KOPT-K1 (cell line): Measurements from ENCODE around the gene OR52A1.
"Not testable (repeated sequence)": the region's sequence is repeated elsewhere in the genome, so short reads cannot be mapped to it uniquely, and the experiment has no call there.

ENCODE experiments used
- H3K27ac ChIP-seq: fragments of 200-600 bp; sonication (generic); 2 replicates; pipeline ENCODE4 v1.5.1; 2016; ENCODE audit warnings: antibody characterized with exemption, mild to moderate bottlenecking, low read depth, low read length; ENCODE audit not compliant: poor library complexity, severe bottlenecking
- H3K36me3 ChIP-seq: fragments of 200-600 bp; sonication (generic); 2 replicates; pipeline ENCODE4 v1.5.1; 2017; ENCODE audit warnings: antibody characterized with exemption, mild to moderate bottlenecking, low read length, moderate library complexity; ENCODE audit not compliant: insufficient read depth
- H3K9me3 ChIP-seq: fragments of 200-600 bp; sonication (generic); 2 replicates; pipeline ENCODE4 v1.5.1; 2017; ENCODE audit warnings: antibody characterized with exemption, low read length, mild to moderate bottlenecking; ENCODE audit not compliant: insufficient read depth, poor library complexity, severe bottlenecking

OR52A1 gene

DNA sequence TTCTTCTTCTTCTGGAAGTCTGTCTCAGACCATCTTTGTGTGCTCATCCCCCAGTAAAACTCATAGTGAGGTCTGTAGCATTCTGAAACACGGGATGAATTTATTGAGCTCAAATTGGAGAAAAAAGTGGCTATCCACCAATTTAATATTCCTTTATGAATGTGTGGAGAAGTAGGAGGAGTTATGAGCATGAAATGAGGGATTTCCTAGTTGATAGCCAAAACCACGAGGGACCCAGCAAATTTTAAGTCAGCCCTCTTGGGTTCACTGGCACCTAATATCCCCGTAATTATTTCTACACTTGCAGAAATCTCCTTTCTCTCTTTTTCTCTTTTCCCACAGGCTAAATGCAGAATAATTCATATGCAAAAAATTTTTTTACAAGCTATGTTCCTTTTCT lies at the start of gene OR52A1:
OR52A1 (minus strand) TSS at position 101 of the 400 bp plus-strand sequence. CDS start 2,388 bp downstream, outside the sequence.
- H3K36me3 ChIP-seq, result no peaks in the 10 kb centered on the region
- no peaks in the 10 kb centered on the region for H3K9me3 ChIP-seq
- no peak within 1 kb of the TSS for H3K27ac ChIP-seq

DNA sequence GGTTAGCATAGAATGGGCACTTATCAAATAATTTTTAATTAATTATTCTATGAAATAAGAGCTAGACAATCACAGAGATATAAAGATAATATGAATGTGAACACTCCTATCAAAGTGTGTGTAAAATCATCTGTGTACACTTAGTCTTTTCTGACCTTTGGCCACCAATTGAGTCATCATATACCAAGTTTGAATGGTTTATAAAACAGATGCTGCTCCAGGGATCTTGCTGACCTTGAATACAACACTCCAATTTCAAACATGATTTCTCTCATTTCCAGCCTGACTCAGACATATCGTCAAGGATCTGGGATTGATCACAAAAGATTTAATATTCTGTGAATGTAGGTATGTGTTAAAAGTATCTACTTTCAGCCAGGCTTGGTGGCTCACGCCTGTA lies 48.8 kb upstream of the OR52A1 start:
- Histone ChIP-seq H3K27ac (no peak overlapping the region), H3K9me3 (no peaks in the 10 kb centered on the region), H3K36me3 (no peaks in the 10 kb centered on the region)

DNA sequence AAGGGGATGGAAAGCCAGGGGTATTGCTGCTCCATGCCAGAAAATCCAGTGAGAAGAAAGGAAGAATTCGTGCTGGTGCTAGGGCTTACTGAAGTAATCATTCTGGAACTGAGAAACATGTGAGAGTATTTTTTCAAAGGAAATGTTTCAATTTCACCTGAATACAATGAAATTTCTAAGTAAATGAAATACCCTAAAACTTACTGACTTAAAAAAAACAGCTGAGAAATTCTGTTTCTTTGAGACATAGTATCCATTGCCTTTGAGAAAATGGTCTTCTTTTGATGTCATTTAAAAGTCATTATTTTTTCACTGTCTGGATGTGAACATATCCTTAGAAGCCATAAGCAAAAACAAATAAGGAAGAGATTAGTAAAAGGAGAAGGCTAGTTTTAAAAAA lies 46.0 kb upstream of the OR52A1 start, which contains the start of gene OR51V1:
OR51V1 (minus strand) TSS at position 101 of the 400 bp plus-strand sequence; CDS start at position 101, 0 bp downstream.
- no peak within 1 kb of the TSS for H3K27ac ChIP-seq
- H3K9me3 ChIP-seq, result no peaks in the 10 kb centered on the region
- no peaks in the 10 kb centered on the region for H3K36me3 ChIP-seq

DNA sequence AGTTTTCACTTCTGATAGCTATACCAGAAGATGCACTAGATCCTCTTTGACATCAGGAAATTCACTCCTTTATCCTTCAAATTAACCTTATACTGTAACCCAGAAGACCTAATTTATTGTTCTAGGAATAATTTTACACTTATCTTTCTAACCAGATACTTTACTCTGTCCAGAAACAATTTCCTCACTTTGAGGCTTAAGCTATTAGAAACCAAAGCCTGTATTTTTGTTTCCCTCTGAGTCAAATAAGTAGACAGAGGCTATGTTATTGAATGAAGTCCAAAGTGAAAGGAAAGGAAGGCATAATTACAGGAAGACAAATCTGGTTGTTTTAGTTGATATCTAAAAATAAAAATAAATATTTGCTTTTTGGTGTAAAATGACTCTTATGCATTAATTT lies 43.7 kb upstream of the OR52A1 start:
- Histone ChIP-seq H3K27ac (no peak overlapping the region), H3K9me3 (no peaks in the 10 kb centered on the region), H3K36me3 (no peaks in the 10 kb centered on the region)

DNA sequence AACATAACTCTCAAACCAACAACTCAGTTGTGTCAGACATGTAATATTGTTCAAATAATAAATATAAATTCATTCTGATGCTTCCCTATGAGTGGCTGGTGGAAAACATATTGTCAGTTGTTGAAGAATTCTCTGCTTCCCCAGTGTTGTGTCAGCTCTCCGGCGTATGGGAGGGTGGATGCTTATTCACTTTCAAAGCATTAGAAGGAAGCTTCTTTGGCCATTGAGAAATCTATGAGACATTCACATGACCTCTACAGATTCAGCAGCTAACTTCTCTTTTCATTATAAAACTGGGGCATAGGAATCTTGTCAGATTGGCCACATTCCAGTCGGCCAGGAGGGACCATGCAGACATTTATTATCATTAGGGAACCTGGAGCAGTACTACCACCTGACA lies 43.0 kb upstream of the OR52A1 start:
- Histone ChIP-seq H3K36me3 (no peaks in the 10 kb centered on the region), H3K27ac (no peak overlapping the region), H3K9me3 (no peaks in the 10 kb centered on the region)

DNA sequence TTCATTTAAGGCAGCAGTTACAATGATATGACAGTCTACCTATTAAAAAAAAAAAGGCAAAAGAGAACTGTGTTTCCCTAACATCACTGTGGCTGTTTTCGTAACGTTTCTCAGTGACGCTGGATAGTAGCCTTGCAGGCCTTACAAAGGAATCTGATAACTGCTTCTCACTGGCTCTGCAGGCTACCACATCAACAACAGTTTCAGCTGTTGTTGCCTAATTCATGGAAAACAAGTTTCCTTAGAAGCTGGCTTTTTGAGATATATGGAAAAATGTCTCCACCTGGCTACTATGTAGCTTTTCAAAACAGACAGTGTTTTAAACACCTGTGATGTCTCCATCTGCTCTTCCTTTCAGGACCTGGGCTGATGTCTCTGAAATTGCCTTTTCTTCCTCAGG lies 42.2 kb upstream of the OR52A1 start:
- Histone ChIP-seq H3K36me3 (no peaks in the 10 kb centered on the region), H3K27ac (no peak overlapping the region), H3K9me3 (no peaks in the 10 kb centered on the region)

GRCh38 chr11:5196067-5196466 lies 41.5 kb upstream of the OR52A1 start:
- no peaks in the 10 kb centered on the region for H3K36me3 ChIP-seq
- H3K27ac ChIP-seq, result no peak overlapping the region
- H3K9me3 ChIP-seq, result no peaks in the 10 kb centered on the region

GRCh38 chr11:5192738-5193137 lies 38.2 kb upstream of the OR52A1 start:
- Histone ChIP-seq H3K36me3 (no peaks in the 10 kb centered on the region), H3K9me3 (no peaks in the 10 kb centered on the region), H3K27ac (no peak overlapping the region)

DNA sequence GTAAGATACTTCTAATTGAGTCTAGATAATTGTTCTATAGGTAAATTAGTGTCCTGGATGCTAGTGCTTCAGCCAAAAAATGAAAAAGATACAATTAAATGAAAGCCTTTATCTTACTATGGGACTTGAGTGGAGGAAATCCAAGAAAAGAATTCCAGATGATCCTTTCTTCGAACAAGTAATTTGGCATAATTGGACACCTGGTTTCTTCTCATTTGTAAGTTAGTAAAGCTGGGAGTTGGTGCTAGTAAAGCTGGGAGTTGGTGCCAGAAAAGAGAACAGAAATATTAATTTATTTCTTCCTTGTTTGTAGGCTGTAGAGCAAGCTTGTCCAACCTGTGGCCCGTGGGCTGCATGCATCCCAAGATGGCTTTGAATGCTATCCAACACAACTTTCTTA lies 33.6 kb upstream of the OR52A1 start:
- Histone ChIP-seq H3K9me3 (no peaks in the 10 kb centered on the region), H3K36me3 (no peaks in the 10 kb centered on the region), H3K27ac (no peak overlapping the region)

- H3K27ac ChIP-seq, result no peak overlapping the region
- no peaks in the 10 kb centered on the region for H3K9me3 ChIP-seq
- H3K36me3 ChIP-seq, result no peaks in the 10 kb centered on the region
Measured at GRCh38 chr11:5178046-5178837, 23.7 kb upstream of the OR52A1 start.

DNA sequence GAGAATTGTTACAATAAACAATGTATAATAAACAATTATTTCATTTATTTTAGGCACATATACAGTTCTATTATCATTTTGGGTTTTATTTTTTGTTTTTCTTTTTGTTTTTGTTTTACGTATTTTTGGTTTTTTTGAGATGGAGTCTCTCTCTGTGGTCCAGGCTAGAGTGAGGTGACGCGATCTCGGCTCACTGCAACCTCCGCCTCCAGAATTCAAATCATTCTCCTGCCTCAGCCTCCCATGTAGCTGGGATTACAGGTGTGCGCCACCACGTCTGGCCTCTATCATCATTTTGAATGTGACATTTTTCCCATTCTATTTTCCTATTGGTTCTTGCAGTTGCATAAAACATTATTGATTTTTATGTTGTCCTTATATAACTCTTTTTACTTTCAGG lies 20.4 kb upstream of the OR52A1 start:
- no peaks in the 10 kb centered on the region for H3K36me3 ChIP-seq
- no peaks in the 10 kb centered on the region for H3K9me3 ChIP-seq
- no peak overlapping the region for H3K27ac ChIP-seq

DNA sequence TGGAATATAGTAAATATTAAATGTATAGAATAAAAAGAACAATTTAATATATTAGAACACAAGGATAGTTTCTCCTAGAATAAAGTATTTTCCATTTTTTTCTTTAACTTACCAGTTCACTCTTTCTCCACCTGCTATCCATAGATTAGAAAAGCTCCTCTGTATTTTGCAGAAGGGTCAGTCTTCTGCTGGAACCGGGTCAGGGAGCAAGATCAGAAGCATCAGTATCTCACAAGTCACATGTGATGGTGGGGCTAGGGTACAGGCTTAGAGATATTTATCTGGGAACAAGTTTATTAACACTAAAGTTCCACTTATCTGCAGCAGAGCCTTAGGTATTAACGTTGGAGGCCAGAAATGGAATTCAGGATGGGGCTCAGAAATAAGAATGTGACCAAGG lies 17.3 kb upstream of the OR52A1 start:
- H3K9me3 ChIP-seq, result no peaks in the 10 kb centered on the region
- H3K36me3 ChIP-seq, result no peaks in the 10 kb centered on the region
- H3K27ac ChIP-seq, result no peak overlapping the region

DNA sequence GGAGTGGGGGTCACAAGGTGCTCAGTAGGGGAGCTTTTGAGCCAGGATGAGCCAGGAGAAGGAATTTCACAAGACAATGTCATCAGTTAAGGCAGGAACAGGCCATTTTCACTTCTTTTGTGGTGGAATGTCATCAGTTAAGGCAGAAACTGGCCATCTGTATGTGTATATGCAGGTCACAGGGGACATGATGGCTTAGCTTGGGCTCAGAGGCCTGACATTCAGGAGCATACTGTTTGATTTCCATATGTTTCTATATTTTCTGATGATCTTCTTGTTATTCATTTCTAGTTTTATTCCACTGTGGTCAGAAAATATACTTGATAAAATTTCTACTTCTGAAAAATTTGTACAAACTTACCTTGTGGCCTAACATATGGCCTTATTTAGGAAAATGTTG lies 11.3 kb upstream of the OR52A1 start:
- H3K36me3 ChIP-seq, H3K9me3 ChIP-seq, H3K27ac ChIP-seq: not testable (repeated sequence)

GRCh38 chr11:5164807-5165206 lies 10.2 kb upstream of the OR52A1 start:
- not testable (repeated sequence) for H3K36me3 ChIP-seq, H3K27ac ChIP-seq, H3K9me3 ChIP-seq

GRCh38 chr11:5161045-5161444 lies 6.5 kb upstream of the OR52A1 start:
- H3K9me3 ChIP-seq, H3K27ac ChIP-seq, H3K36me3 ChIP-seq: not testable (repeated sequence)

DNA sequence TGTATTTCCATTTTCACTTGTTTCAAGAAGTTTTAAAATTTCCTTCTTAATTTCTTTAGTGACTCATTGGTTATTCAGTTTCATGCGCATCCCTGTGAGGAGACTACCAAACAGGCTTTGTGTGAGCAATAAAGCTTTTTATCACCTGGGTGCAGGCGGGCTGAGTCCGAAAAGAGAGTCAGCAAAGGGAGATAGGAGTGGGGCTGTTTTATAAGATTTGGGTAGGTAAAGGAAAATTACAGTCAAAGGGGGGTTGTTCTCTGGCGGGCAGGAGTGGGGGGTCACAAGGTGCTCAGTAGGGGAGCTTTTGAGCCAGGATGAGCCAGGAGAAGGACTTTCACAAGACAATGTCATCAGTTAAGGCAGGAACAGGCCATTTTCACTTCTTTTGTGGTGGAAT lies 5.7 kb upstream of the OR52A1 start:
- H3K9me3 ChIP-seq, H3K36me3 ChIP-seq, H3K27ac ChIP-seq: not testable (repeated sequence)
